HG02798 (cell line): ENCODE data around the gene KLF8.

Experiments
- ATAC-seq: cut with Tn5 transposase; IDR thresholded peaks from one replicate; pipeline ENCODE4 v1.9.1; 2021; ENCODE audit warnings: mild to moderate bottlenecking; ENCODE audit not compliant: unreplicated experiment, poor library complexity

The KLF8 gene

DNA sequence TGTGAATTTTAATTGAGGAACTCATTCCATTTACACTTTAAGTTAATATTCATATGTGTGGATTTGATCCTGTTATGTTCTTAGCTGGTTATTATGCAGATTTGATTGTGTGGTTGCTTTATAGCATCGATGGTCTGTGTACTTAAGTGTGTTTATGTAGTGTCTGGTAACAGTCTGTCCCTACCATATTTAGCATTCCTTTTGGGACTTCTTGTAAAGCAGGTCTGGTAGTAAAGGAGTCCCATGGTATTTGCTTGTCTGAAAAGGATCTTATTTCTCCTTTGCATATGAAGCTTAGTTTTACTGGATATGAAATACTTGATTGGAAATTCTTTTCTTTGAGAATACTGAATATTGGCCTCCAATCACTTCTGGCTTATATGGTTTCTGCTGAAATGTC, 76.6 kb downstream of the KLF8 start:
- no peak for ATAC-seq

DNA sequence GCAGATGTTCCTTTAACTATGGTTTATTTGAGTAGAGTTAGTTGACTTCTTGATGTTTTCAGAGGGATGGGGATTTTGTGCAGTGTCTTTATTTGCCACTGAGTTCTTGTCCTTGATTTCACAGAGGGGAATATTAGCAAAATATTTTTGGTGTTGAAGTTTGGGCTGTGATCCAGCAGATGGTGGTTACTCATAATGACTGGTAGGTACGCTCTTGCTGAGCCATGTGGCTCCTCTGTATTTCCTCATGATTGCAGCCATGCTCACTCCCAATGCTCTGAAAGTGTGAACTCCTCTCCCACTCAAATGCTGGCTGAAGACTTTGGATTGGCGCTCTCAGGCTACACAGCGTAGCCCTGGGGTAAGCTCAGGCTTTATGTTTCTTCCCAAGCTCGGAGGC, 77.7 kb downstream of the KLF8 start:
- no peak for ATAC-seq

DNA sequence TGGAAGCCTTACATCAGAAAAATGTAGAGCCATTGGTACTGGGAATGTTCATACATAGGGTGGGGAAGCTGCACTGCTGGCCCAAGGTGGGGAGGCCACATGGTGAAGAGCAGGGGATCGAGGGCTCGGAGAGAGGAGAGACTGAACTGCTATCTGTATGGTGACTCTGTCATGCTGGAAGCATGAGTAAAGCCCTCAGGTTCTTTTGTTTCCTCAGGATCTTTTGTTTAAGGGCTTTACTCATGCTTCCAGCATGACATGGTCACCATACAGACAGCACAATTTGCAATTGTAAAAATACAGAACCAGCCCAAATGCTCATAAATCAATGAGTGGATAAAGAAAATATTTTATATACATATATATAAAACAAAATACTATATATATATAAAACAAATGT, 78.4 kb downstream of the KLF8 start:
- ATAC-seq: no peak

DNA sequence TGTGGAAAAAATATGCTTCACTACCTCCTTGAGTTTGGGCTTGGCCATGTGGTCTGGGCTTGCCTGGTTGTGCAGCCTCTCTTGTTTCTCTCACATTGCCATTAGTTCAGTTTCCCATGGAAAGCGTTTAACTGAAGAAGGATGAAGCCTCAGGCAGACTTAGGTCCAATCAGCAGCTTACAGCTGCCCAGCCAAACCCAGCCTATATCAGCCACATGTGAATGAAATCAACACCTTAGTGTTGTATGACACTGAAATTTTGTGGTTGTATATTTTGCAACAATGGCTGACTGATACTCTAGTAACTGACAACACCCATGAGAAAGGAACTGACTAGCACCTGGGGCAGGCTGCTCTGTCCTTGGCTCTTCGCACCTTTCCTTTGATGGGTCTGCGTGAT, 81.2 kb downstream of the KLF8 start:
- ATAC-seq: no peak

DNA sequence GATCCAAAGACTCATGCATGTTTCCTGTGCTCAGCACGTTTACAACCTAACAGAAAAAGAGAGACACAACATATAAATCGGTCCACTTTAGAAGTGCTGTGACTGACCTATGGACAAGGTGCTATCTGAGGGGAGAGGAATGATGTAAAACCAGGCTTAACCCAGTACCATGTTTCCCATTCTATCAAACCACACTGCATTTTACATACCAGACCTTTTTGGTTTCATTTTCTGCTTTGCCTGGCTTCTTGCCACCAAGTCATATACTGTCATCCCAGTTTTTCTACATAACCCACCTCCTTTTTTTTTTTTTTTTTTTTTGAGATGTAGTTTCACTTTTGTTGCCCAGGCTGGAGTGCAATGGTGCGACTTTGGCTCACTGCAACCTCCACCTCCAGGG, 82.2 kb downstream of the KLF8 start:
- ATAC-seq: no peak

DNA sequence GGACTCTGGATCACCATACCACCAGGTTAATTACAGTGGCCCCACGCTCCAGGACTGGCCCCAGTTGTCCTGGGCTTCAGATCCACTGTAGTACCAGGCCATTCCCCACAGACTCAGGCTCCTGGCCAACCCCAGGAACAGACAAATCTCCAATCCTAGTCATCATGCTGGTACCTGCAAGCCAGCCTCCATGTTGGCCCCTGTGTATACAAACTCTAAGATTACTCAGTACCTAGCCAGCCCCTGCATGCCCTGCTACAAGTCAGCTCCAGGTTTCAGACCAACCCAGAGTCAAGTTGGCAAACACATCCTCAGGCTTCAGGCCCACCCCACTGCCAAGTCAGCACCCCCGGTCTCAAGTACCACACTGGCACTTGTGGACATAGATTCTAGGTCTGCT, 85.9 kb downstream of the KLF8 start:
- no peak for ATAC-seq

DNA sequence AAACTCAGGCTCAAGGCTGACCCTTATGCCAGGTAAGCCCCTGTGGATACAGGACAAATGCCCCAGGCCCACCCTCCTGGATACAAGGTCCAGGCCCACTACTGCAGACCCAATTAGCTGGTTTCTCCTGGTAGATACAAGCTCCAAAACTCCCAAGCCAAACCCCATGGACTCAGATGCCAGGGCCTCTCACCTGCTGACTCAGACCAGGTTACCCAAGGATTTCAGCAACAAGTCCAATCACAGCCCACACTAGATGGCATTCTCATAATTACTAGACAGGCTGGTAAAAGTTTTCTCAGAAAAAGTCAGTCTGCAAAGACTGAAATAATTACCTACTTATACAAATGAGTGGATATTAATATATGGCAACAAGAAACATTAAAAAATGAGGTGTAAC, 87.0 kb downstream of the KLF8 start:
- no peak for ATAC-seq
